GM23248 (cell line): Measurements from ENCODE around the gene SNURF. TPM values are rescaled to one million over a fixed set of nuclear protein-coding genes. Genes with fewer than 3 reads are reported as not detected.

ENCODE experiments used
- DNase-seq: peaks from one replicate; pipeline ENCODE4 v3.0.0-alpha.2; 2015
- H2AFZ ChIP-seq: fragments of 200-600 bp; sonication (generic); 2 replicates; pipeline ENCODE4 v1.6.1; 2016; ENCODE audit warnings: antibody characterized with exemption
- H3F3A ChIP-seq: fragments of 200-600 bp; sonication (generic); 2 replicates; pipeline ENCODE4 v1.6.1; 2016; ENCODE audit warnings: mild to moderate bottlenecking, antibody characterized with exemption, mixed run types; ENCODE audit not compliant: insufficient read depth
- H3K27ac ChIP-seq: fragments of 200-600 bp; sonication (generic); 2 replicates; pipeline ENCODE4 v1.5.1; 2016; ENCODE audit warnings: mild to moderate bottlenecking
- H3K27me3 ChIP-seq: fragments of 200-600 bp; sonication (generic); replicated peaks from 2 replicates; pipeline ENCODE4 v1.6.1; 2016; ENCODE audit warnings: mild to moderate bottlenecking; ENCODE audit not compliant: insufficient read depth
- H3K36me3 ChIP-seq: fragments of 200-600 bp; sonication (generic); 2 replicates; pipeline ENCODE4 v1.6.1; 2016; ENCODE audit warnings: low read depth, mild to moderate bottlenecking
- H3K4me1 ChIP-seq: fragments of 200-600 bp; sonication (generic); 2 replicates; pipeline ENCODE4 v1.6.1; 2016; ENCODE audit warnings: mild to moderate bottlenecking; ENCODE audit not compliant: insufficient read depth
- H3K4me2 ChIP-seq: fragments of 200-600 bp; sonication (generic); one replicate; pipeline ENCODE4 v1.6.1; 2016; ENCODE audit warnings: mild to moderate bottlenecking; ENCODE audit not compliant: unreplicated experiment
- H3K4me3 ChIP-seq: fragments of 200-600 bp; sonication (generic); 2 replicates; pipeline ENCODE4 v1.5.1; 2016; ENCODE audit warnings: mild to moderate bottlenecking
- H3K79me2 ChIP-seq: fragments of 200-600 bp; sonication (generic); 2 replicates; pipeline ENCODE4 v1.6.1; 2016; ENCODE audit warnings: mild to moderate bottlenecking; ENCODE audit not compliant: insufficient read depth
- H3K9ac ChIP-seq: fragments of 200-600 bp; sonication (generic); 2 replicates; pipeline ENCODE4 v1.6.1; 2016; ENCODE audit warnings: mild to moderate bottlenecking
- H3K9me2 ChIP-seq: fragments of 200-600 bp; sonication (generic); 2 replicates; pipeline ENCODE4 v1.6.1; 2016; ENCODE audit warnings: mixed run types, mild to moderate bottlenecking, moderate library complexity; ENCODE audit not compliant: insufficient read depth
- H3K9me3 ChIP-seq: fragments of 200-600 bp; sonication (generic); one replicate; pipeline ENCODE4 v1.6.1; 2017; ENCODE audit warnings: low read depth
- H4K20me1 ChIP-seq: fragments of 200-600 bp; sonication (generic); 2 replicates; pipeline ENCODE4 v1.6.0; 2016; ENCODE audit not compliant: insufficient read depth
- EZH2 ChIP-seq: fragments of 200-600 bp; sonication (generic); IDR thresholded peaks from 2 replicates; pipeline ENCODE4 v1.6.1; 2018; ENCODE audit warnings: antibody characterized with exemption, mild to moderate bottlenecking; ENCODE audit not compliant: insufficient read depth, poor library complexity, severe bottlenecking
- EZH2phosphoT487 ChIP-seq: fragments of 200-600 bp; sonication (generic); IDR thresholded peaks from 2 replicates; pipeline ENCODE4 v1.6.1; 2018; ENCODE audit warnings: antibody characterized with exemption, moderate library complexity, mild to moderate bottlenecking, low read depth; ENCODE audit not compliant: insufficient read depth
- WGBS, 2 experiments: methylation state at CpG; one replicate each; pipeline ENCODE4 v1.1.6; 2015 to 2017; ENCODE audit warnings: low lambda C conversion rate in 2 of 2, low coverage in 1 of 2; ENCODE audit errors: missing lambda C conversion rate in 2 of 2; 5-methylcytosine and 5-hydroxymethylcytosine counted together
- in situ Hi-C: fragments of 300-500 bp; cut with MboI; formaldehyde crosslinking; loops from 2 replicates; pipeline ENCODE4 v1.15.0; 2020
- polyA plus RNA-seq: library from polyadenylated mRNA; unstranded; fragments of >200 nt; fragmentation: Nextera tagmentation; extraction: Ambion mirVana; gene quantifications from 2 replicates; pipeline ENCODE4 v1.2.1, GENCODE V29; 2016
- small RNA-seq: library from RNA; depleted of rRNA; stranded (forward); fragments of <200 nt; gene quantifications from one replicate; pipeline ENCODE3, GENCODE V24; 2014; ENCODE audit warnings: low read depth, low replicate concordance
- total RNA-seq: library from RNA; depleted of rRNA; stranded (reverse); fragments of >200 nt; shearing (Covaris generic); gene quantifications from 2 replicates; pipeline ENCODE4 v1.2.3, GENCODE V29; 2014; rRNA removed

SNURF gene
- total and polyA plus RNA-seq, 2 experiments from 2014 or later = 7.1 TPM; not detected in 1

DNA sequence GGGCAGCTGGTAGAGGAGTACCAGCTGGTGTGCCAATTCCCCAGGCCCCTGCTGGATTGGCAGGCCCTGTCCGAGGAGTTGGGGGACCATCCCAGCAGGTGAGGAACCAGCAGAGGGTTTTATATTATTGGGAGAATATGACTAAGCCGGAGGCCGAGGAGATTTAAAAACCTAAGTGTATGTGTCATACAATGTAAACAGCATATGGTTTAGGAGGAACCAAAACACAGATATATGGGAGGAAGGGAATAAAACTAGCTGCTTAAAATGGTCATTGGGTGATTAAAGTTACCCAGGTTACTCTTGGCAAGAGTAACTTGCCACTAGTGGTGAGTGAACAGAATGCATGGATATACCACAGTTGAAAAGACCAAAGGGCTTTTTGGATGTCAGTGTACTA, 22.1 kb downstream of the SNURF start:
- H3K4me1 ChIP-seq = no peaks in the 10 kb centered on the region
- WGBS, 2 experiments = 66 to 81% methylated on average over 3 of the region's 3 CpGs
- H3K27ac ChIP-seq = no peak overlapping the region
- no peaks in the 10 kb centered on the region for H3K9me2 ChIP-seq
- in situ Hi-C loops = no loop called here
- H3K4me2 ChIP-seq = no peak overlapping the region
- H2AFZ ChIP-seq = no peak overlapping the region
- H3K79me2 ChIP-seq = no peaks in the 10 kb centered on the region
- H3K27me3 ChIP-seq = no peaks in the 10 kb centered on the region
- no peak overlapping the region for H3K9ac ChIP-seq
- H4K20me1 ChIP-seq = no peaks in the 10 kb centered on the region
- no peaks in the 10 kb centered on the region; the same call in 1 of the 2 replicates for H3K36me3 ChIP-seq
- H3K9me3 ChIP-seq = no peaks in the 10 kb centered on the region
- no peak overlapping the region for H3K4me3 ChIP-seq
- TF ChIP-seq EZH2 = no peak
- no peak for TF ChIP-seq EZH2phosphoT487
- H3F3A ChIP-seq = no peaks in the 10 kb centered on the region
- no peak for DNase-seq

DNA sequence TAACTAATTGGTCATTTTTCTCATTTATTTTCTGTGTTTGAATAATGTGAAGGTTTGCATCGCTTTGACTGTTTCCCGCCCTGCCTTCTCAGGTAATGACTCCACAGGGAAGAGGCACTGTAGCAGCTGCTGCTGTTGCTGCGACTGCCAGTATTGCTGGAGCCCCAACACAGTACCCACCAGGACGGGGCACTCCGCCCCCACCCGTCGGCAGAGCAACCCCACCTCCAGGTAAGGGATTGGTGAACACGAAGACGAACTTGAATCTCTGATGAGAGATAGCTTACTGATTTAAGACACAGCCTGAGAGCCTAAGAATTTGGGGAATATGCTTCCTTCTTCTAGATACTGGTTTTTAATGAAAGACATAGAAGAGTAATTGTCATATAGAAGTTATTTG, 22.9 kb downstream of the SNURF start:
- H3K4me1 ChIP-seq = no peaks in the 10 kb centered on the region
- in situ Hi-C loops = no loop called here
- no peaks in the 10 kb centered on the region for H3K27me3 ChIP-seq
- H3K36me3 ChIP-seq = no peaks in the 10 kb centered on the region; the same call in 1 of the 2 replicates
- H3K4me3 ChIP-seq = no peak overlapping the region
- no peak overlapping the region for H2AFZ ChIP-seq
- no peak overlapping the region for H3K4me2 ChIP-seq
- H4K20me1 ChIP-seq = no peaks in the 10 kb centered on the region
- H3K27ac ChIP-seq = no peak overlapping the region
- no peaks in the 10 kb centered on the region for H3K9me2 ChIP-seq
- H3F3A ChIP-seq = no peaks in the 10 kb centered on the region
- no peak for TF ChIP-seq EZH2phosphoT487
- no peak for TF ChIP-seq EZH2
- 70% methylated on average over 9 of the region's 9 CpGs for WGBS, 2 experiments
- no peaks in the 10 kb centered on the region for H3K9me3 ChIP-seq
- DNase-seq = no peak
- no peak overlapping the region for H3K9ac ChIP-seq
- no peaks in the 10 kb centered on the region for H3K79me2 ChIP-seq

DNA sequence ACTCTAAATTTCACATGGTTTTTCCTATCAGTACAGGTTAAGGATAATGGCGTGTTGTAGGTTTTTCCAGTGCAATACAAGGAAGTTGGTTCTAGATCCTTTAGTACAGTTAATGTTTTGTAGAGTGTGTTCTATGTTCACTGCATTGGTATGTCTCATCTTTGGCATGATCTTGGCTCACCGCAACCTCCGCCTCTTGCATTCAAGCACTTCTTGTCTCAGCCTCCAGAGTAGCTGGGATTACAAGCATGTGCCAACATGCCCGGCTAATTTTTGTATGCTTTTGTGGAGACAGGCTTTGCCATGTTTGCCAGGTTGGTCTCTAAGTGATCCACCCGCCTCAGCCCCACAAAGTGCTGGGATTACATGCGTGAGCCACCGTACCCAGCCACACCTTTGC, 30.4 kb downstream of the SNURF start:
- Histone ChIP-seq H3K4me2 (no peak overlapping the region), H3K79me2 (no peaks in the 10 kb centered on the region), H3K9me2 (no peaks in the 10 kb centered on the region), H3F3A (no peaks in the 10 kb centered on the region), H3K9me3 (no peaks in the 10 kb centered on the region), H3K4me1 (no peaks in the 10 kb centered on the region), H3K4me3 (no peak overlapping the region), H3K27me3 (no peaks in the 10 kb centered on the region), H4K20me1 (no peaks in the 10 kb centered on the region; the same call in 1 of the 2 replicates), H3K27ac (no peak overlapping the region), H2AFZ (no peak overlapping the region), H3K9ac (no peak overlapping the region), H3K36me3 (no peaks in the 10 kb centered on the region)
- WGBS, 2 experiments = 64 to 72% methylated on average over 7 of the region's 7 CpGs
- in situ Hi-C loops = no loop called here
- DNase-seq = no peak
- TF ChIP-seq EZH2 (no peak), EZH2phosphoT487 (no peak)

DNA sequence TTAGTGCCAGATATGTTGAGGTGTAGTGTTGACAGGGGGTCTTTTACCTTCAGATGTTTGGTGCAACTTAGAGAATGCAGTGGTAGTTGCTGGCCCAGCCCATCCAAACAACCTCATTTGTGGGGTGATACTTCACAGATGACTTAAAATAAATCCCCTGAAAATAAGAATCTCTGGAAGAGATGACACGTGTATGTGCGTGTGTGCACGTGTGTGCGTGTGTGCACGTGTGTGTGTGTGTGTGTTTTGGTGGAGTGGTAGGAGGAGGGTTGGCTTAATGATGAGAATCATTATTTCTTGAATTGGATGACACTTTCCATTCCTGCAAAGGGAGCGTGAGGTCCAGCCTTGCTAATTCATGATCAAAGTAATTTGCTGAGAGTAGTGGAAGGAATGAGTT, 31.9 kb downstream of the SNURF start:
- in situ Hi-C loops = no loop called here

More for the DNA sequence above, 31.9 kb downstream of the SNURF start:
- Histone ChIP-seq H3K4me1 (no peaks in the 10 kb centered on the region), H3K9ac (no peak overlapping the region), H3K27ac (no peak overlapping the region), H3K27me3 (no peaks in the 10 kb centered on the region), H3K4me2 (no peak overlapping the region), H3K36me3 (no peaks in the 10 kb centered on the region), H3F3A (no peaks in the 10 kb centered on the region), H3K9me3 (no peaks in the 10 kb centered on the region), H3K9me2 (no peaks in the 10 kb centered on the region), H3K79me2 (no peaks in the 10 kb centered on the region), H3K4me3 (no peak overlapping the region), H2AFZ (no peak overlapping the region), H4K20me1 (no peaks in the 10 kb centered on the region; the same call in 1 of the 2 replicates)
- 52 to 56% methylated on average over 6 of the region's 6 CpGs for WGBS, 2 experiments
- TF ChIP-seq EZH2 (no peak), EZH2phosphoT487 (no peak)
- no peak for DNase-seq

Small RNA genes lying within 50 kb of the gene (small RNA-seq; reads per million reads assigned to genes)
- gene AC090602.1 (not detected), gene AC124312.4 (not detected), gene AC124312.5 (not detected)

Other genes with a start within 250 kb of the SNURF start
- gene SNRPN, start within 50 bp of the SNURF start, total RNA-seq = 90.3 and 101 TPM in 2 replicates
- 103 and 108 TPM in 2 replicates for gene SNRPN, start within 50 bp of the SNURF start, polyA plus RNA-seq